Left ventricle myocardium inferior (tissue), 1 donor: ENCODE data around the gene TEDDM1. TPM values are rescaled to one million over a fixed set of nuclear protein-coding genes. Genes with fewer than 3 reads are reported as not detected.

ENCODE experiments used
- DNase-seq: peaks from one replicate; pipeline ENCODE4 v3.0.0-alpha.2; 2020
- H3K27ac ChIP-seq: fragments of 200-600 bp; replicated peaks from 2 replicates; pipeline ENCODE4 v1.8.0; 2021
- H3K27me3 ChIP-seq: fragments of 200-600 bp; 2 replicates; pipeline ENCODE4 v1.8.0; 2021; ENCODE audit warnings: low read depth
- H3K36me3 ChIP-seq: fragments of 200-600 bp; 2 replicates; pipeline ENCODE4 v1.8.0; 2021
- H3K4me1 ChIP-seq: fragments of 200-600 bp; 2 replicates; pipeline ENCODE4 v1.8.0; 2021
- H3K4me3 ChIP-seq: fragments of 200-600 bp; 2 replicates; pipeline ENCODE4 v1.8.0; 2021; ENCODE audit warnings: mild to moderate bottlenecking, moderate library complexity
- H3K9me3 ChIP-seq: fragments of 200-600 bp; replicated peaks from 2 replicates; pipeline ENCODE4 v1.8.0; 2021
- intact Hi-C: fragments of 100-400 bp; cut with micrococcal nuclease; formaldehyde crosslinking; loops from one replicate; pipeline ENCODE4 v1.11.0; 2022
- total RNA-seq: library from RNA; stranded (reverse); fragmentation: NEBNext Ultra II Directional; extraction: Animal tissue kit (Norgen Biotek cat#: 25700); gene quantifications from one replicate; pipeline ENCODE4 v1.2.1, GENCODE V29; 2021
- TF ChIP-seq, protein P1 (sequence below): fragments of 200-600 bp; IDR thresholded peaks from 2 replicates; pipeline ENCODE4 v1.8.0; 2021; ENCODE audit warnings: antibody characterized with exemption, mild to moderate bottlenecking, borderline replicate concordance
- donor health status: DM: no; HTN: yes; CAD: no; lungs with severe emphysema.

Gene TEDDM1
- total RNA-seq, 1 donor from 2014 or later = not detected

DNA sequence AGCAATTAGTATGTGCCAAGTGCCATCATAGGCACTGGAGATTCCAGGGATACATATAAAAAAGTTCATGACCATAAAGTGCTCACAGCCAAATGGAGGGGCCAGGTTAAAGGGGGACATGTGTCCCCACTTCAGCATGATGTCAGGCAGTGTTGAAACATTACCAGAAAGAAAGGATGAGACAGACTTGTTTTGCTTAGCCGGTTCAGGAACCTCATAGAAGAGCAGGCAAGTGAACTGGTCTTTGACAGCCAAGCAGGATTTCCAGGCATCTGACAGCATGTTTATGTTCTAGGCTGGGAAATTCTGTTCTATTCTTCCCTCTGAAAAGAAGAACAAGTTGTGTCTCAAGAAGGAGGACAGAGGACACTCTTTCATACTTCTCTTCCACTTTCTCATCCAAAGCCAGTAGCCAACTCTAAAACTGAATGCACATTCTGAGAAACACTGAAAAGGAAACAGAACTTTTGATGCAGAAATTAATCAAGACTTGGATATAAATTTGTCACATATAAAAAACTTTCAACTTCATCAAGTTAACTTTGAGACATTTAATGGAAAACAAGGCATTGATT is 48.6 kb downstream of the TEDDM1 start:
- no peaks in the 10 kb centered on the region for H3K36me3 ChIP-seq
- no peaks in the 10 kb centered on the region for H3K9me3 ChIP-seq
- H3K27ac ChIP-seq = no peak overlapping the region
- intact Hi-C loops = no loop called here
- DNase-seq = no peak
- TF ChIP-seq, protein P1, sequence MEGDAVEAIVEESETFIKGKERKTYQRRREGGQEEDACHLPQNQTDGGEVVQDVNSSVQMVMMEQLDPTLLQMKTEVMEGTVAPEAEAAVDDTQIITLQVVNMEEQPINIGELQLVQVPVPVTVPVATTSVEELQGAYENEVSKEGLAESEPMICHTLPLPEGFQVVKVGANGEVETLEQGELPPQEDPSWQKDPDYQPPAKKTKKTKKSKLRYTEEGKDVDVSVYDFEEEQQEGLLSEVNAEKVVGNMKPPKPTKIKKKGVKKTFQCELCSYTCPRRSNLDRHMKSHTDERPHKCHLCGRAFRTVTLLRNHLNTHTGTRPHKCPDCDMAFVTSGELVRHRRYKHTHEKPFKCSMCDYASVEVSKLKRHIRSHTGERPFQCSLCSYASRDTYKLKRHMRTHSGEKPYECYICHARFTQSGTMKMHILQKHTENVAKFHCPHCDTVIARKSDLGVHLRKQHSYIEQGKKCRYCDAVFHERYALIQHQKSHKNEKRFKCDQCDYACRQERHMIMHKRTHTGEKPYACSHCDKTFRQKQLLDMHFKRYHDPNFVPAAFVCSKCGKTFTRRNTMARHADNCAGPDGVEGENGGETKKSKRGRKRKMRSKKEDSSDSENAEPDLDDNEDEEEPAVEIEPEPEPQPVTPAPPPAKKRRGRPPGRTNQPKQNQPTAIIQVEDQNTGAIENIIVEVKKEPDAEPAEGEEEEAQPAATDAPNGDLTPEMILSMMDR = no peak
- H3K27me3 ChIP-seq = no peaks in the 10 kb centered on the region
- peaks cover 38% of the 10 kb centered on the region for H3K4me1 ChIP-seq
- H3K4me3 ChIP-seq = no peak overlapping the region

DNA sequence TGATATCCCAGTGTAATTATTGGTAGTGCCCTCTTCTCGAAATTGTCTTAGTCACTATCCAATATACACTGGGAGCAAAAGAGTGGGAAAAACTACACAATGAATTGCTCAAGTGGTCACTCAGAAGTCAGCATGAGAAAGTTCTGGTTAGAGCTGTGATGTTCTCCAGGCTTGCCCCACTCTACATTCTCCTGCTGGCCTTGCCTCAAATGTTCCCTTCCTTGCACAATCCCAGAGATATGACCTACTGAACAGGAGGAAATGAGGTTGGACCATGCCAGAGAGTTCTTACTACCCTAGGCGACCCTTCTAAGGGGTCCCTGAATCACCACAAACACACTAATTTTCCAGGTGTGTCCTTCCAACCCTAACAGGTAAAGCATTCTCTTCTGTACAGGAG is 49.6 kb downstream of the TEDDM1 start:
- Histone ChIP-seq H3K27me3 (no peaks in the 10 kb centered on the region), H3K9me3 (no peaks in the 10 kb centered on the region), H3K36me3 (no peaks in the 10 kb centered on the region), H3K4me1 (peaks cover 38% of the 10 kb centered on the region), H3K4me3 (no peak overlapping the region), H3K27ac (peak overlapping the region; percentile 21)
- DNase-seq = no peak
- intact Hi-C loops = no loop called here
- TF ChIP-seq, protein P1 = no peak

DNA sequence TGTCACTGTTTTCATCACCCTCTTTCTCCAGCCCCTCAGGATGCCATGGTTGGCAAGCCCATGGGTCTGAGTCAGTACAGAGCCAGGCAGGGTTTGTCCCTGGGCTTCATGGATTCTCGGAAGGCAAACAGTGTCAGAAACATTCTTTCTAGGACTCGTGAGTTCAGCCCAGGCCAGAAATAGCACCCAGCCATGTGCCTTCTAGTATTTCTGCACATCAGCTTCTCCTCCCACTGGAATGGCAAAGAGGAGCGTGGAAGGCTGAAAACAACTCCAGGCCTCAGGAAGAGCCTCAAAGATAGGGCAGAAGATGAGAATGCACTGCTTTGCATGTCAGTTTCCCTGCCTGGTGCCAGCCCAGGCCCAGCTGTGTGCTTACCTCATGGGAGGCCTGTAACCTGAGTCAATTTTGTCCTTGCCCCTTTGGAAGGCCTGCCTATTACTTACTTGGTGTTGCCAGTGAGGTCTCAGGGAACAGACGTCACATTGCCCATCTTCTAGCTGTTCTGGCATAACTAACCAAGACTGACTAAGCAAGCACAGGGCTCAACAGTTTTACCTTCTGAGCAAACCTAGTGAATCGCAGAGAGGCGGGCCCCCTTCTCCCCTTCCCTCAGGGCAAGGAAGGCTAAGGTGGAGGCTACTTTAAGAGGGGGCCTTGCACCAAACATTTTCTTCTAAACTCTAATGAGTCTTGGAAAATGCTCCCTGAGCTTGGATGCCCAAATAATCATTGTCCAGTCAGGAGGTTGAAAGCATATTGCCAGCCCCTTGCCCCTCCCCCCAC is 51.3 kb downstream of the TEDDM1 start:
- Histone ChIP-seq H3K4me3 (no peak overlapping the region), H3K36me3 (no peaks in the 10 kb centered on the region), H3K4me1 (peaks cover 38% of the 10 kb centered on the region), H3K27me3 (no peaks in the 10 kb centered on the region), H3K9me3 (no peaks in the 10 kb centered on the region), H3K27ac (peak overlapping the region; percentile 65)
- DNase-seq = peak; percentile 40
- TF ChIP-seq, protein P1 = no peak
- intact Hi-C loops = no loop called here

Other genes starting within 250 kb of the TEDDM1 start
- 368 TPM for gene GLUL, start 8.9 kb downstream of the TEDDM1 start, total RNA-seq
- not detected for gene RGSL1, start 49.5 kb upstream of the TEDDM1 start, total RNA-seq
- 3.5 TPM for gene RNASEL, start 188.6 kb upstream of the TEDDM1 start, total RNA-seq
- gene RGS16, start 203.7 kb upstream of the TEDDM1 start, total RNA-seq = 0.88 TPM